BE2C (cell line): ENCODE results near the gene WNT7A.

ENCODE experiments used
- DNase-seq: peaks from one replicate; pipeline ENCODE4 v3.0.0-alpha.2; 2020
- H3K27me3 ChIP-seq: fragments of 250-450 bp; sonication (Bioruptor Pico); 2 replicates; pipeline ENCODE4 v1.5.1; 2020; ENCODE audit warnings: mild to moderate bottlenecking
- H3K36me3 ChIP-seq: fragments of 250-450 bp; sonication (Bioruptor Pico); 2 replicates; pipeline ENCODE4 v1.5.1; 2020; ENCODE audit warnings: mild to moderate bottlenecking
- H3K4me1 ChIP-seq: fragments of 250-450 bp; sonication (Bioruptor Pico); 2 replicates; pipeline ENCODE4 v1.5.1; 2020
- H3K4me3 ChIP-seq: 2 replicates; pipeline ENCODE4 v1.5.1; 2011; ENCODE audit warnings: low read depth, low read length
- H3K9me3 ChIP-seq: fragments of 250-450 bp; sonication (Bioruptor Pico); 2 replicates; pipeline ENCODE4 v1.5.1; 2020
- TF ChIP-seq, protein P1 (sequence below): IDR thresholded peaks from 2 replicates; pipeline ENCODE4 v1.5.1; 2012; ENCODE audit warnings: mild to moderate bottlenecking, low read depth, low read length

The WNT7A gene

GRCh38 chr3:13823692-13824091, 56.2 kb downstream of the WNT7A start:
- no peaks in the 10 kb centered on the region for H3K4me1 ChIP-seq

DNA sequence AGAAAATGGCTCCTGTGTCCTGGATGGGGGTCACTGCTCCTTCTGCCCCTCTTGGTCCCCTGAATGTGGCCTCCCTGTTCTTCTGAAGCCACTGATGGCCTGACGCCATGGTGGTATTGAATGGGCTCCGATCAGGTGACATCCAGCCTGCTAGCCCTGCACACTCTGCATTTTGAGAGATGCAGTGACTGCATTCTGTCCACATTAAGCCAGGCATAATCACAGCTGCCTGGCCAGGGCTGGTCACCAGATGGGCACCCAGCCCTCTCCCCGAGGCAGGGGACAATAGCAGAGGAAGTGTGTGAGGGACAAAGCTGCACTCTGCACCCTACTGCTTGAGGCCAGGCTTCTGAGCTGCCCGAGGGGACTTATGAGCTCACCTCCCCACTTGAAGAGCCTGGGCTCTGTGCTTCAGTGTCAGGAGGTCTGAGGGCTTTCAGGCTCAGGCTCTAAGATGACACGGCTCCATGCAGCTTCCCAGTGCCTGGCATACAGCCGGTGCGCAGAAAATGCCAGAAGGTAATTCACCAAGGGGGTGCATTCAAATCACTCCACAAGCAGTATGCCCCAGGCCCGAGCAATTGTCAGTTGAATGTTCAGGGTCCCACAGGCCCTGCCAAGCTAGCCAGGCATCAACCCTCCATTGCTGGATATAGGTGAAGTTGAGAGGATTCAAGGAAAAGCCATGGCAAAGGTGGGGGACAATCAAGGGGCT, 56.8 kb downstream of the WNT7A start:
- Histone ChIP-seq H3K4me3 (no peak overlapping the region), H3K4me1 (no peaks in the 10 kb centered on the region), H3K36me3 (no peaks in the 10 kb centered on the region), H3K9me3 (no peaks in the 10 kb centered on the region), H3K27me3 (no peaks in the 10 kb centered on the region)
- TF ChIP-seq, protein P1, sequence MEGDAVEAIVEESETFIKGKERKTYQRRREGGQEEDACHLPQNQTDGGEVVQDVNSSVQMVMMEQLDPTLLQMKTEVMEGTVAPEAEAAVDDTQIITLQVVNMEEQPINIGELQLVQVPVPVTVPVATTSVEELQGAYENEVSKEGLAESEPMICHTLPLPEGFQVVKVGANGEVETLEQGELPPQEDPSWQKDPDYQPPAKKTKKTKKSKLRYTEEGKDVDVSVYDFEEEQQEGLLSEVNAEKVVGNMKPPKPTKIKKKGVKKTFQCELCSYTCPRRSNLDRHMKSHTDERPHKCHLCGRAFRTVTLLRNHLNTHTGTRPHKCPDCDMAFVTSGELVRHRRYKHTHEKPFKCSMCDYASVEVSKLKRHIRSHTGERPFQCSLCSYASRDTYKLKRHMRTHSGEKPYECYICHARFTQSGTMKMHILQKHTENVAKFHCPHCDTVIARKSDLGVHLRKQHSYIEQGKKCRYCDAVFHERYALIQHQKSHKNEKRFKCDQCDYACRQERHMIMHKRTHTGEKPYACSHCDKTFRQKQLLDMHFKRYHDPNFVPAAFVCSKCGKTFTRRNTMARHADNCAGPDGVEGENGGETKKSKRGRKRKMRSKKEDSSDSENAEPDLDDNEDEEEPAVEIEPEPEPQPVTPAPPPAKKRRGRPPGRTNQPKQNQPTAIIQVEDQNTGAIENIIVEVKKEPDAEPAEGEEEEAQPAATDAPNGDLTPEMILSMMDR, result no peak
- DNase-seq, result no peak

More at GRCh38 chr3:13823692-13824091, 56.2 kb downstream of the WNT7A start:
- Histone ChIP-seq H3K9me3 (no peaks in the 10 kb centered on the region), H3K36me3 (no peaks in the 10 kb centered on the region), H3K27me3 (no peaks in the 10 kb centered on the region), H3K4me3 (no peak overlapping the region)
- no peak for DNase-seq
- TF ChIP-seq, protein P1, result no peak

DNA sequence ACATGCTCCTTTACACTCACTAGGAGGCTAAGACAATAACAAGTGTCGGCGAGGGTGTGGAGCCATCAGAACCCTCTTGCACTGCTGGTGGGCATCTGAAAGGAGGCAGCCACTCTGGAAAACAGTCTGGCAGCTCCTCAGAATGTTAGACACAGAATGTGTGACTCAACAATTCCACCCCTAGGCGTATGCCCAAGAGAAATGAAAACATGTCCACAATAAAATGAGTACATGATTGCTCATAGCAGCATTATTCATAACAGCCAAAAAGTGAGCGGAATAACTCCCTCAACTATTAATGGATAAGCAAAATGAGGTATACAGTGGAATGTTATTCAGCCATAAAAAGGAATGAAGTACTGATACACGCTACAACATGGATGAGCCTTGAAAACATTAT, 57.8 kb downstream of the WNT7A start:
- DNase-seq, result no peak
- TF ChIP-seq, protein P1, result no peak

DNA sequence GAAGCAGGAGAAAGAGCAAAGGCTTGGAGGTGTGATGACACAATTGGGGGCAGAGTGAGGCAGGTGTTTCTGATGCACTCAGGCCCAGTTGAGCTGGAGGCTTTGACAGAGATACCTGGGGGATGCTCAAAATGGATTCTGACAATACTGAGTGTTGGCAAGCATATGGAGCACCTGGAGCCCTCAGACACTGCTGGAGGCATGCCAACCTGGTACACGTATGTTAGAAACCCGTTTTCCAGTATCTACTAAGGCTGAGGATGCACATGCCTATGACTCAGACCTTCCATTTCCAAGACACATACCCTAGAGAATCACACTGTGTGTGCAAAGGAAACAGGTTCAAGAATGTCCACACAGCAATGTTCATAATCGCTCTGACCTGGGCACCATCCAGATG, 58.7 kb downstream of the WNT7A start:
- TF ChIP-seq, protein P1, result no peak
- Histone ChIP-seq H3K4me3 (no peak overlapping the region), H3K4me1 (no peaks in the 10 kb centered on the region), H3K9me3 (no peaks in the 10 kb centered on the region), H3K27me3 (no peaks in the 10 kb centered on the region), H3K36me3 (no peaks in the 10 kb centered on the region)
- no peak for DNase-seq

More for the DNA sequence above, 57.8 kb downstream of the WNT7A start:
- no peaks in the 10 kb centered on the region for H3K9me3 ChIP-seq
- H3K4me1 ChIP-seq, result no peaks in the 10 kb centered on the region
- no peaks in the 10 kb centered on the region for H3K27me3 ChIP-seq
- no peaks in the 10 kb centered on the region for H3K36me3 ChIP-seq
- H3K4me3 ChIP-seq, result no peak overlapping the region

DNA sequence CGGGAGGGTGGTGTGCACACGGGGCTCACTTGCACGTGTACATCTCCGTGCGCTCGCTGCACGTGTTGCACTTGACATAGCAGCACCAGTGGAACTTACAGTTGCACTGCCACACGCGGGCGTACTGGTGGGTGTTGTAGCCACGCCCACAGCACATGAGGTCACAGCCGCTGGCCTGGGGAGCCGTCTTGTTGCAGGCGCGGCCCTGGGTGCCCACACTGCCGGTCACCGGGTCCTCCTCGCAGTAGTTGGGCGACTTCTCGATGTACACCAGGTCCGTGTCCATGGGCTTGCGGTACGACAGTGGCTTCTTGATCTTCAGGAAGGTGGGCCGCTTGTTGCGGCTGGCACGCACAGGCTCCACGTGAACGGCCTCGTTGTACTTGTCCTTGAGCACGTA, 61.0 kb downstream of the WNT7A start:
- H3K4me3 ChIP-seq, result no peak overlapping the region
- no peaks in the 10 kb centered on the region for H3K9me3 ChIP-seq
- no peak for DNase-seq
- TF ChIP-seq, protein P1, result no peak
- H3K36me3 ChIP-seq, result no peaks in the 10 kb centered on the region
- H3K4me1 ChIP-seq, result no peaks in the 10 kb centered on the region
- H3K27me3 ChIP-seq, result no peaks in the 10 kb centered on the region

DNA sequence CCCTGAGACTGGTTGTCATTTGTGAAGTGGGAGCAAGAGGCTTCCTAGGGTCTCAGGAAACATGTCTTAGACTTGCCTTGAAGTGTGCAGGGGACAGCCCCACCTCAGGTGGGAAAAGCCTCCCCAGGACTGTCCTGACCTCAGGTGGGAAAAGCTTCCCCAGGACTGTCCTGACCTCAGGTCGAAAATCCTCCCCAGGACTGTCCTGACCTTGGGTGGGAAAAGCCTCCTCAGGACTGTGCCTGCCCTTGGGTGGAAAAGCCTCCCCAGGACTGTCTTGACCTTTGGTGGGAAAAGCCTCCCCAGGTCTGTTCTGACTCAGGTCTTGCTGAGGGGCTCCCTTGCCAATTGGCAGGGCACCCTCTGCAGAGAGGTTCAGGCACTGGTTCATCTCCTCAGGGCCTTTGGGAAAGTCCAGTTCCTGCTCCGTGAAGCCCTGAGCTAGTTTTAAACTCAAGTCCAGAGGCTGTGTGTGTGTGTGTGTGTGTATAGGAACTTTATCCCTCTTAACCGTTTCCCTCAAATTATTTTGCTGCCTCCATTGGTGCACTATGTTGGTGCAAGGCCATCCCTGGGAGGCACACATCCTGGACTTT, 64.7 kb downstream of the WNT7A start:
- Histone ChIP-seq H3K27me3 (no peaks in the 10 kb centered on the region), H3K4me1 (no peaks in the 10 kb centered on the region), H3K9me3 (no peaks in the 10 kb centered on the region), H3K4me3 (no peak overlapping the region), H3K36me3 (no peaks in the 10 kb centered on the region)
- no peak for DNase-seq
- TF ChIP-seq, protein P1, result no peak
